PFSK-1 (cell line): ENCODE data around the gene RELT.

Experiments used
- POLR2AphosphoS5 ChIP-seq: IDR thresholded peaks from 2 replicates; pipeline ENCODE4 v1.6.1; 2012; ENCODE audit warnings: low read depth, mild to moderate bottlenecking, control low read depth, low read length, moderate library complexity
- REST ChIP-seq, 2 experiments: IDR thresholded peaks; 2 replicates each; pipeline versions ENCODE4 v1.6.1 to v1.8.0; 2011 to 2012; ENCODE audit warnings: low read depth in 2 of 2, low read length in 2 of 2, control low read depth in 1 of 2, inconsistent platforms in 1 of 2, mild to moderate bottlenecking in 1 of 2, moderate library complexity in 1 of 2; ENCODE audit not compliant: insufficient read depth in 1 of 2
- TAF1 ChIP-seq: IDR thresholded peaks from 2 replicates; pipeline ENCODE4 v1.6.1; 2012; ENCODE audit warnings: low read length, control low read depth, borderline replicate concordance; ENCODE audit not compliant: insufficient read depth

- TF ChIP-seq POLR2AphosphoS5 (no peak), TAF1 (no peak), REST (IDR thresholded peaks at IDR 0.05; ENCODE audit: insufficient read depth in 1 of 2, low read depth in 2 of 2, low read length in 2 of 2) (no peak)
Measured at GRCh38 chr11:73334384-73335203, 41.6 kb upstream of the RELT start.
